Fibroblast of pulmonary artery (primary cell): Measurements from ENCODE around the gene SUPT3H.

Source experiments
- DNase-seq: peaks from one replicate; pipeline ENCODE4 v3.0.0-alpha.2; 2010; ENCODE audit warnings: low read depth
- H3K4me3 ChIP-seq: replicated peaks from 2 replicates; pipeline ENCODE4 v1.5.1; 2011; ENCODE audit warnings: low read depth, mild to moderate bottlenecking, control low read depth, low read length, moderate library complexity
- TF ChIP-seq, protein P1 (sequence below): IDR thresholded peaks from 2 replicates; pipeline ENCODE4 v1.5.1; 2011; ENCODE audit warnings: mild to moderate bottlenecking, control low read depth, low read length, inconsistent platforms; ENCODE audit errors: missing control alignments

The SUPT3H gene

DNA sequence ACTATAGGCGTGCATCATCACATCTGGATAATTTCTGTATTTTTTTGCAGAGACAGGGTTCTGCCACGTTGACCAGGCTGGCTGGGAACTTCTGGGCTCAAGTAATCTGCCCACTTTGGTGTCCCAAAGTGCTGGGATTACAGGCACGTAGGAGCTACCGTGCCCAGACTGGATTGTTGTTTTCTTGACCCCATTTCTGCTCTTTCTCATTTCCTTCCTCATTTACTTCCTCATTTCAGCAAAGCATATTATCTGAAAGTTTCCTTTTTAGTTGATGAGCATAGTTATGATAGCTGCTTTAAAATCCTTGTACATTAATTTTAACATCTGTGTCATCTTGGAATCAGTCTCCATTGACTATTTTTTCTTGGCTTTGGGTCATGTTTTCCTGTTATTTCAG lies 350.6 kb downstream of the SUPT3H start:
- H3K4me3 ChIP-seq = no peak overlapping the region
- TF ChIP-seq, protein P1, sequence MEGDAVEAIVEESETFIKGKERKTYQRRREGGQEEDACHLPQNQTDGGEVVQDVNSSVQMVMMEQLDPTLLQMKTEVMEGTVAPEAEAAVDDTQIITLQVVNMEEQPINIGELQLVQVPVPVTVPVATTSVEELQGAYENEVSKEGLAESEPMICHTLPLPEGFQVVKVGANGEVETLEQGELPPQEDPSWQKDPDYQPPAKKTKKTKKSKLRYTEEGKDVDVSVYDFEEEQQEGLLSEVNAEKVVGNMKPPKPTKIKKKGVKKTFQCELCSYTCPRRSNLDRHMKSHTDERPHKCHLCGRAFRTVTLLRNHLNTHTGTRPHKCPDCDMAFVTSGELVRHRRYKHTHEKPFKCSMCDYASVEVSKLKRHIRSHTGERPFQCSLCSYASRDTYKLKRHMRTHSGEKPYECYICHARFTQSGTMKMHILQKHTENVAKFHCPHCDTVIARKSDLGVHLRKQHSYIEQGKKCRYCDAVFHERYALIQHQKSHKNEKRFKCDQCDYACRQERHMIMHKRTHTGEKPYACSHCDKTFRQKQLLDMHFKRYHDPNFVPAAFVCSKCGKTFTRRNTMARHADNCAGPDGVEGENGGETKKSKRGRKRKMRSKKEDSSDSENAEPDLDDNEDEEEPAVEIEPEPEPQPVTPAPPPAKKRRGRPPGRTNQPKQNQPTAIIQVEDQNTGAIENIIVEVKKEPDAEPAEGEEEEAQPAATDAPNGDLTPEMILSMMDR = no peak
- DNase-seq = no peak

DNA sequence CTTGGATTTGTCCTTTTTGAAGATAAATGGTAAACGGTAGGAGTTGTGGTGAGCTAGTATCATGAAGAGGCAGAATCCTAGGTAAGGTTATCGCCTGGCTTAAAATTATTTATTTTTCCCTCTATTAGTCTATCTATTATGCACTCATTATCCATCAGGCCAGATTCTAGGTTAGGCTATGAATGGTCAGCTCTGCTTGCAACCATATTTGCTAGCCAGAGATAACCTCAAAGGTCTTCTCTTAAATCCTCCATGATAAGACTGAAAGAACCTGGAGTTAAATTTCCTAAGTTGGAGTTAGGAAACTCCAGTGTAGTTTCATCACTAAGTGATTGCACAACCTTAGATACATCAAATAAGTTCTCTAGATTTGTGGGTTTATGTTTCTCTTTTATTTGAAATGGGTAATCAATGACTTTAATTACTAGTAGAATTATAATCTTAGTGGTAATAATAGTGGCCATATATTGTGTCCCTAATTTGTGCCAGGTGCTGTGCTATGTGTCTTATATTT lies 351.7 kb downstream of the SUPT3H start:
- DNase-seq = peak; percentile 64
- TF ChIP-seq, protein P1 = no peak
- no peak overlapping the region for H3K4me3 ChIP-seq

DNA sequence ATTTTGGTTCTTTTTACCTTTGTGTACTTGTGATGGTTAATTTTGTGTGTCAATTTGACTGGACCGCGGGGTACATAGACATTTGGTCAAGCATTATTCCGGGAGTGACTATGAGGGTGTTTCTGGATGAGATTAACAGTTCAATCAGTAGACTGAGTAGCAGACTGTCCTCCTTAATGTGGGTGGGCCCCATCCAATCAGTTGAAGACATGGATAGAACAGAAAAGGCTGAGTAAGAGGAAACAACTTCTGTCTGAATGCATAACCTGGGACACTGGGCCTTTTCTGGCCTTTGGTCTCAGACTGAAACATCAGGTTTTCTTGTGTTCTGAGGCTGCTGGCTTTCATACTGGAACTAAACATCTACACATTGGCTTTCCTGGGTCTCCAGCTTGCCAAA lies 353.1 kb downstream of the SUPT3H start:
- no peak overlapping the region for H3K4me3 ChIP-seq
- TF ChIP-seq, protein P1 = no peak
- no peak for DNase-seq

DNA sequence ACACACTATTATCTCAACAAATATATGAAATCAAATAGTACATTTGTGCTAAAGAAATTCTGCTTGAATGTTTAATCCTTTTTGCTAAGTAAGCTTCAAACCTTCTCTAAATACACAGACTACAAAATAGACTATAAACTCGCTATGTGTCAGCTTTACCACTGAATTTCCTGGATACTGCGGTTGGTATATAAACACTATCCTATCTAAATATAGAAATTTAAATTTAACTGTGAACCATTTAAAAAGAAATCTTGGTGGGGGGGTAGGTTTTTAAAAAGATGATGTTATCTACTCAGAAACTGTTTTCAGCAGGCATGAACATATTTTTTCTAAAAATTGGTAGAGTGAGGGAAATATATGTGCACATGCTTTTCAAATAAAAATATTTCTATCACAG lies 356.1 kb downstream of the SUPT3H start:
- H3K4me3 ChIP-seq = no peak overlapping the region
- TF ChIP-seq, protein P1 = no peak
- DNase-seq = no peak

DNA sequence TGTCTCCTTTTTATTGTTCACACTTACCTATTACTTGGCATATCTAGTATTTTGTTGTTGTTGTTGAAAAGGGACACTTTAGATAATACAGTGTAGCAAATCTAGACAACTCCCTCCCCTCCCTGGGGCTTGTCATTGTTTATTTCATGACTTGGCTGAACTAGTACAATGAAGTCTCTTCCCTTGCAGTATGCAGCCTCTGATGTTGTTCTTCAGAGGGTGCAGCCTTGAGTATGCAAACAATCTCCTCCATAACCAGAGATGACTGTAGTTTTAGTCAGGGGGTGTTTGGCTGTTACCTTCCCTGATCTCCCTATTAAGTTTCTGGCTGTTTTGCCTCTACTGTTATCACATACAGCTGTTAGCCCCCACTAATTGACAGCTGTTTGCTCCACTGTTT lies 365.0 kb downstream of the SUPT3H start:
- no peak for DNase-seq
- no peak overlapping the region for H3K4me3 ChIP-seq

DNA sequence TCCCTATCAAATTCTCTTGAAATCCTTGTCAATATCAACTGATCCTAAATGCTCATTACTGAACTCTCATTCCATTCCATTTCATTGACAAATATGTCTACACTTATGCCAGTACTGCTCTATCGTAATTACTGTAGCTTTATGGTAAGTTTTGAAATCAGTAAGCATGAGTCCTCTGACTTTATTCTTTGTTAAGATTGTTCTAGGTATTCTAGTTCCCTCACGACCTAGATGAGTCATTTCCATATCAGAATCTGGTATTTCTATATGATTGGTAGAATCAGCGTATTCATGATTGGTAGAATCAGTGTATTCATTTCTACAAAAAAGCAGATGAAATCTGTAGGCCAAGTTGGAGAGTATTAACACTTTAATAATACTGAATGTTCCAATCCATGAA lies 368.2 kb downstream of the SUPT3H start:
- DNase-seq = no peak
- H3K4me3 ChIP-seq = no peak overlapping the region
- TF ChIP-seq, protein P1 = no peak

More for the DNA sequence above, 365.0 kb downstream of the SUPT3H start:
- TF ChIP-seq, protein P1 = no peak

DNA sequence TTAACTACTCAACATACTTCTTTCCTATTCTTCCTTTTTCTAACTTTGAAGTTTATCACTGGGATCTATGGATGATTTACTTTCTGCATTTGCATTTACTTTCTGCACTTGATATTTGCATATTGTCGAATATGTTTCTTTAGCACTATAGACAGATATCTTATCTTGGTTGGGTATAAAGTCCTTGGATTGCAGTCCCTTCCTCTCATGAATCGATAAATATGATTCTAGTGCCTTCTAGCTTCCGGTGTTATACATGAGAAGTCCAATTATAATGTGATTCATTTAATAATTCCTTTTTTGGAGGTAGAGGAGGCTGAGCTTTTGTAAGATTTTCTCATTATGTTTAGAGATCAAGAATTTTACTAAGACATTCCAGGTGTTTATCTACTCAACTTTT lies 370.8 kb downstream of the SUPT3H start:
- DNase-seq = no peak
- TF ChIP-seq, protein P1 = no peak

More for the DNA sequence above, 370.8 kb downstream of the SUPT3H start:
- H3K4me3 ChIP-seq = no peak overlapping the region
